Measurements from ENCODE around the gene S100Z.

DNA sequence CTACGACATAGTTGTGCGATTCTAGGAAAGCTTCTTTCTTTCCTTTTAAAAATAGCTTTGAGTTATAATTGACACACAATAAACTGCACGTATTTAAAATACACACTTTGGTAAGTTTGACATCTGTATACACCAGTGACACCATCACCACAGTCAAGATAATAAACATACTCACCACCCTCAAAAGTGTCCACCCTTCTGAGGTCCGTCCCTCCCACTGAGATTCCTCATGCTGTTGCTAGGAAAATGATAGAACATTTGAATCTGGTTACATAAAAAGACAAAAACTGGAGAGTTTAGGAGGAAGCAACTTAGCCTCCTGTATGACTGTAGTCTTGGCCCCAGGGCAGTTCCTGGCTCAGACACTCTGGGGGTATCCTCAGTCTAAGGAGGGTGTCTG, 17.2 kb downstream of the S100Z start:
- TF ChIP-seq, protein P1, sequence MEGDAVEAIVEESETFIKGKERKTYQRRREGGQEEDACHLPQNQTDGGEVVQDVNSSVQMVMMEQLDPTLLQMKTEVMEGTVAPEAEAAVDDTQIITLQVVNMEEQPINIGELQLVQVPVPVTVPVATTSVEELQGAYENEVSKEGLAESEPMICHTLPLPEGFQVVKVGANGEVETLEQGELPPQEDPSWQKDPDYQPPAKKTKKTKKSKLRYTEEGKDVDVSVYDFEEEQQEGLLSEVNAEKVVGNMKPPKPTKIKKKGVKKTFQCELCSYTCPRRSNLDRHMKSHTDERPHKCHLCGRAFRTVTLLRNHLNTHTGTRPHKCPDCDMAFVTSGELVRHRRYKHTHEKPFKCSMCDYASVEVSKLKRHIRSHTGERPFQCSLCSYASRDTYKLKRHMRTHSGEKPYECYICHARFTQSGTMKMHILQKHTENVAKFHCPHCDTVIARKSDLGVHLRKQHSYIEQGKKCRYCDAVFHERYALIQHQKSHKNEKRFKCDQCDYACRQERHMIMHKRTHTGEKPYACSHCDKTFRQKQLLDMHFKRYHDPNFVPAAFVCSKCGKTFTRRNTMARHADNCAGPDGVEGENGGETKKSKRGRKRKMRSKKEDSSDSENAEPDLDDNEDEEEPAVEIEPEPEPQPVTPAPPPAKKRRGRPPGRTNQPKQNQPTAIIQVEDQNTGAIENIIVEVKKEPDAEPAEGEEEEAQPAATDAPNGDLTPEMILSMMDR (IDR thresholded peaks at IDR 0.05), result no peak
- no peak for TF ChIP-seq POLR2A (IDR thresholded peaks at IDR 0.05)
